HAP-1 (cell line): ENCODE data around the gene SOCS6.
"Not testable (repeated sequence)": the region's sequence is repeated elsewhere in the genome, so short reads cannot be mapped to it uniquely, and the experiment has no call there.

Experiments
- DNase-seq, 2 experiments: peaks; one replicate each; pipeline ENCODE4 v3.0.0-alpha.2; 2016 to 2020; ENCODE audit warnings: low spot score in 2 of 2
- H3K27me3 ChIP-seq: fragments of 250-450 bp; sonication (Bioruptor Pico); 2 replicates; pipeline ENCODE4 v1.5.1; 2020; ENCODE audit warnings: low read depth, mild to moderate bottlenecking, moderate library complexity
- H3K36me3 ChIP-seq: fragments of 250-450 bp; sonication (Bioruptor Pico); replicated peaks from 2 replicates; pipeline ENCODE4 v1.5.1; 2020; ENCODE audit warnings: mild to moderate bottlenecking
- H3K4me1 ChIP-seq: fragments of 250-450 bp; sonication (Bioruptor Pico); 2 replicates; pipeline ENCODE4 v1.5.1; 2020; ENCODE audit warnings: mild to moderate bottlenecking
- H3K4me3 ChIP-seq: fragments of 250-450 bp; sonication (Bioruptor Pico); 2 replicates; pipeline ENCODE4 v1.5.1; 2020; ENCODE audit warnings: mild to moderate bottlenecking, moderate library complexity
- H3K9me3 ChIP-seq: fragments of 250-450 bp; sonication (Bioruptor Pico); 2 replicates; pipeline ENCODE4 v1.5.1; 2020; ENCODE audit warnings: mild to moderate bottlenecking, moderate library complexity
- in situ Hi-C: fragments of 300-500 bp; cut with MboI; formaldehyde crosslinking; loops from 3 replicates; pipeline ENCODE4 v1.14.3; 2020; ENCODE audit warnings: low sequenced_read_pairs, inconsistent platforms, mixed read lengths

The SOCS6 gene

DNA sequence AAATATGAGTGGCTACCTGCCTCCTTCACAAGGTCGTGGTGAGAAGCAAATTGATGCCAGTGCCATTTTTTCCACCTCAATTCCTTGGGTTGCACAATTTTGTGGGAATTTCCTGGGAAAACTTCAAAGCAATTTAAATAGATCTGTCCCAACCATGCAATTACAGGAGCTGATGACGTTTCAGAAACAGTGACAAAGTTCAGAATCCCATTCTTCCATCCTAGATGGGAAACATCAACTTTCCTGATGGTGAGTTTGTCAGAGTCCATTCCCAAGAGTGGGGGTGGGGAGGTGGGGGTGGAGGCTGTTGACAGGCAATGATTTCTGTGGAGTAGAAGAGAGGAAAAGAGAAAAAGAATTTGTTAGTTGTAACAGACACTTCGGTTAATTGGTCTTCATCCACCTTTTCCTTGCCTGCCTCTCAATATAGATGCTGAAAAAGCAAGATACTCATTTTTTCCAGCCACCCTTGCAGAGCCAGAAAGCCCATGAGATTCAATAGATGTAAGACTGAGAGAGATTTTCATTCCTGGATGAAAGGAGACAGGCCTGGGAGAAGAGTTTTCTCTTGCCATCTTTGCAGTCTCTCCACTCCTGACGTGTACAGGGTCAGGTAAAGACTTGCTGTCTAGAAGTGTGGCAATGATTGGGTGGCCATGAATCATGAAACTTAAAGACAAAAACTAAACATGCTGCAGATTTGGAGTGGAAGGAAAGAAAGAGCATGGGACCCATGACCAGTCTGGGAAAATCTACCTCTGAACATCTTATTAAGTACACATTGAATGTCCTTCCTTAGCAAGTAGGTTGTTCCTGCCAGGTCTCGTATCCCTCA lies 47.3 kb downstream of the SOCS6 start:
- Histone ChIP-seq H3K4me1 (peaks cover 2% of the 10 kb centered on the region; the same call in 1 of the 2 replicates), H3K36me3 (no peaks in the 10 kb centered on the region), H3K27me3 (no peaks in the 10 kb centered on the region), H3K9me3 (no peaks in the 10 kb centered on the region), H3K4me3 (no peak overlapping the region)
- in situ Hi-C loops = no loop called here
- DNase-seq = no peak

DNA sequence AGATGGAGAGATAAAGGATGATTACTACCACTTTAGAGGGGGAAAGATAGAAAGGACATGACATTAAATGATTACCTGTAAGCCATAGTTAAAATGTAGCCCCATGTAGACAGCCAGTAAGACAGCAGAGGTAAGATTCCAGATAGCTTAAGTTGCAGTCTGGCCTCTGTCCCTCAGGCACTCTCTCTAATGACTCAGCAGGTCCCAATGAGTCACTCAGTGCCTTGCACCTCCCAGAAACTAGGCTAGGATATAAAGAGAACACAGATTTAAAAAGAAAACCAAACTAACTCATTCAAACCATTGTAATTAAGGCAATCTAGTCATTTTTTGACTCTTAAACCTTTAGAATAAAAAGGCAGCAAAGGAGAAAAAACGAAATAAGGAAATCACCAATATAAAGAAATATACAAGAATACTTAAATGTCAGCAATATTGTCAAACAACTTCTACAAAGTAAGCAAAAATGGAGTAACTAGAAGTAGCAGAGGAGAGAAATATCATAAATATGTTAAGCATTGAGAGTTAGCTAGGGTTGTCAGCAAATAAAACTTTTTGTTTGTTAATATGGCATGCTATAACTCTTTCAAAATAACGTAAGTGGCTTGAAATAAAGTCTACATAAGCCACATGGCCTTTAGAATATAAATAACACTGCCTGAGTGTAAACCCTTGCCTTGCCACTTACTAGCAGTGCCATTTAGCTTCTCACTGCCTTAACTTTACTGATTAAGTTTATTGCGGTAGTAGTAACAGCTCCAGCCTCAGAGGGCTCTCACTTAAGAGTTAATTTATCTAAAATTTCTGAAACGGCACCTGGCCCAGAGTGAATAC lies 48.5 kb downstream of the SOCS6 start:
- in situ Hi-C loops = no loop called here
- DNase-seq = no peak
- H3K4me3 ChIP-seq = no peak overlapping the region
- no peaks in the 10 kb centered on the region for H3K4me1 ChIP-seq
- H3K9me3 ChIP-seq = no peaks in the 10 kb centered on the region
- H3K36me3 ChIP-seq = no peaks in the 10 kb centered on the region
- no peaks in the 10 kb centered on the region for H3K27me3 ChIP-seq

DNA sequence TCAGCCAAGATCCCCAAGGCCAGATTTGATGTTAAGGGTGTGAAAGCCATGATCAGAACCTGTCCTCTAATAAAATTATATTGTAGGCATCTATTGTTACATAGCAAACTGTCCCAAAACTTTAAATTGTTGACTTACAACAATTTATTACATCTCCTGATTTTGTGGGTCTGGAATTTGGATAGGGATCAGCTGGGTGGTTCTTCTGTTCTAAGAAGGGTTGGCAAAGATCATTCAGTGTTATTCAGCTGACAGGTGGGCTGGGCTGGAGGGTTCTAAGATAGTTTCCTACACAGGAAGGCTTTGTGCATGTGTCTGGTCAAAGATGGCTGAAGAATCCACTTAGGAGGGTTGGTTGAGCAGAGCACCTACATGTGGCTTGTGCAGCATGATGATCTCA lies 50.0 kb downstream of the SOCS6 start:
- Histone ChIP-seq H3K27me3 (no peaks in the 10 kb centered on the region), H3K9me3 (no peaks in the 10 kb centered on the region), H3K4me1 (no peaks in the 10 kb centered on the region), H3K4me3 (no peak overlapping the region), H3K36me3 (no peaks in the 10 kb centered on the region)
- in situ Hi-C loops = no loop called here
- no peak for DNase-seq

DNA sequence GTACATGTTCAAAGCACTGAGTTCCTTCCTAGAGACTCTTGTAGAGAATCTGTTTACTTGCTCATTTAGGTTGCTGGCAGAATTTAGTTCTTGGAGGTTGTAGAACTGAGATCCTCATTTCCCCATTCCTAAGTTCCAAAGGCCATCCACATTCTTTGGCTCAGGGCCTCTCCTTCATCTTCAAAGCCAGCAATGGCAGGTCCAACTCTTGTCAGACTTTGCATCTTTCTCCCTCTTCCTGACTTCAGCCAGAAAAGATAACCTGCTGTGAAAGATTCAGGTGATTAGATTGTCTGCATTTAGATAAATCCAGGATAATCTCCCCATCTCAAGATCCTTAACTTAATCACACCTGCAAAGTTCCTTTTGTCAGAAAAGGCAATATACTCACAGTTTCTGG lies 51.1 kb downstream of the SOCS6 start:
- no peaks in the 10 kb centered on the region for H3K36me3 ChIP-seq
- no peak for DNase-seq
- no peaks in the 10 kb centered on the region for H3K9me3 ChIP-seq
- in situ Hi-C loops = no loop called here
- no peaks in the 10 kb centered on the region for H3K27me3 ChIP-seq
- H3K4me3 ChIP-seq = no peak overlapping the region
- no peaks in the 10 kb centered on the region for H3K4me1 ChIP-seq

DNA sequence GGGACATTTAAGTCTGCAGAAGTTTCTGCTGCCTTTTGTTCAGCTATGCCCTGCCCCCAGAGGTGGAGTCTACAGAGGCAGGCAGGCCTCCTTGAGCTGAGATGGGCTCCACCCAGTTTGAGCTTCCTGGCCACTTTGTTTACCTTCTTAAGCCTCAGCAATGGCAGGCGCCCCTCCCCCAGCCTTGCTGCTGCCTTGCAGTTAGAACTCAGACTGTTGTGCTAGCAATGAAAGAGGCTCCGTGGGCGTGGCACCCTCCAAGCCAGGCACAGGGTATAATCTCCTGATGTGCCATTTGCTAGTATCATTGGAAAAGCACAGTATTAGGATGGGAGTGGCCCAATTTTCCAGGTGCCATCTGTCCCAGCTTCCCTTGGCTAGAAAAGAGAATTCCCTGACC lies 59.6 kb downstream of the SOCS6 start:
- H3K9me3 ChIP-seq, H3K4me1 ChIP-seq, H3K36me3 ChIP-seq, in situ Hi-C loops, H3K4me3 ChIP-seq, H3K27me3 ChIP-seq: not testable (repeated sequence)
- DNase-seq = peak in 1 of 2 experiments; percentile 62

DNA sequence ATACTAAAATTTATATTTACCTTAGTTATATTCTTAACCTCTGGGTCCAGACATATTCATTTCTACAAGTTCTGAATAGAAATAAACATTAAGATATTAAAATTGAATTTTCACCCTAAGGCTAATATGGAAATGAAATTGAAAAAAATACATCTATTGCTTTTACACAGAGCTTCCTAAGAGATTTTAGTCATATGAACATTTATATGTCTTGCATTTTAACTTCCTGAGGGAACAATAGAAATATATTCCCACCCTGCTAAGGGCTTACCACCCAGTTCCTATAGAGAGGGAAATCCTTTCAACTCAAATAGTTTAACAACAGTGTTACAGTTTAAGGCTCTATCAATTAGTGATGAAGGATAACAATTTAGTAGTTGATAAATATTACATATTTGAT lies 60.5 kb downstream of the SOCS6 start:
- in situ Hi-C loops = no loop called here
- Histone ChIP-seq H3K9me3 (no peaks in the 10 kb centered on the region), H3K36me3 (no peaks in the 10 kb centered on the region), H3K27me3 (no peaks in the 10 kb centered on the region), H3K4me3 (no peak overlapping the region), H3K4me1 (no peaks in the 10 kb centered on the region)
- no peak for DNase-seq

DNA sequence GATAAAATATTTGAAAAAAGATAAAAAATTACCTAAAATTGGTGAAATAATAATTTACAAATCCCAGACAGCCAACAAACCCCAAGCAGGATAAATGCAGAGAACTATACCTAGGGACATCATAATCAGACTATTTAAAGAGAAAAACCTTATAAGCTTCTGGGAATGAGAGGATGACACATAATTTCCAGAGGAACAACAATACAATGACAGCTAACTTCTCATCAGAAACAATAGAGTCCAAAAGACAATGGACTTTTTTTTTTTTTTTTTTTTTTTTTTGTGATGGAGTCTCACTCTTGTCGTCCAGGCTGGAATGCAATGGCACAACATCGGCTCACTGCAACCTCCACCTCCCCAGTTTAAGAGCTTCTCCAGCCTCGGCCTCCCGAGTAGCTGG lies 65.2 kb downstream of the SOCS6 start:
- Histone ChIP-seq H3K4me1 (no peaks in the 10 kb centered on the region), H3K36me3 (no peaks in the 10 kb centered on the region), H3K4me3 (no peak overlapping the region), H3K27me3 (no peaks in the 10 kb centered on the region), H3K9me3 (no peaks in the 10 kb centered on the region; the same call in 1 of the 2 replicates)
- DNase-seq = no peak
- in situ Hi-C loops = no loop called here

DNA sequence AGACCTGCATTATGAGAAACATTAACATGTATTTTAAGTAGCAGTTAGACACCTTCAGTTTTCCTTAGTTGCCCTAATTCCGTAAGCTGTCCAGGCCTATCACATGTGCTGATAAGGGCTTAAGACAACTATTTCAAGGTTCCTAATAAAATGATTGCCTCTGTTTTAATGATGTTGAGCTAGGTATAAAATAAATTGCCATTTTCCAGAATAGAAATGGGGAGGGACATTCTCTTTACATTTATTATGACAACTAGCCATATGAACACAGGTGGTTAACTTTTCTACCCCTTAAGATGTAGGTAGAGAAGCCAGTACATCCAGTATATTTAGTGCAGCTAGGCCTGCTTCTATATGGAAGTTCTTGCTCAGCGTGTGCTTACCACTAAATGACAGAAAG lies 65.9 kb downstream of the SOCS6 start:
- Histone ChIP-seq H3K9me3 (no peaks in the 10 kb centered on the region; the same call in 1 of the 2 replicates), H3K4me1 (no peaks in the 10 kb centered on the region), H3K4me3 (no peak overlapping the region), H3K27me3 (no peaks in the 10 kb centered on the region), H3K36me3 (no peaks in the 10 kb centered on the region)
- in situ Hi-C loops = no loop called here
- DNase-seq = no peak

DNA sequence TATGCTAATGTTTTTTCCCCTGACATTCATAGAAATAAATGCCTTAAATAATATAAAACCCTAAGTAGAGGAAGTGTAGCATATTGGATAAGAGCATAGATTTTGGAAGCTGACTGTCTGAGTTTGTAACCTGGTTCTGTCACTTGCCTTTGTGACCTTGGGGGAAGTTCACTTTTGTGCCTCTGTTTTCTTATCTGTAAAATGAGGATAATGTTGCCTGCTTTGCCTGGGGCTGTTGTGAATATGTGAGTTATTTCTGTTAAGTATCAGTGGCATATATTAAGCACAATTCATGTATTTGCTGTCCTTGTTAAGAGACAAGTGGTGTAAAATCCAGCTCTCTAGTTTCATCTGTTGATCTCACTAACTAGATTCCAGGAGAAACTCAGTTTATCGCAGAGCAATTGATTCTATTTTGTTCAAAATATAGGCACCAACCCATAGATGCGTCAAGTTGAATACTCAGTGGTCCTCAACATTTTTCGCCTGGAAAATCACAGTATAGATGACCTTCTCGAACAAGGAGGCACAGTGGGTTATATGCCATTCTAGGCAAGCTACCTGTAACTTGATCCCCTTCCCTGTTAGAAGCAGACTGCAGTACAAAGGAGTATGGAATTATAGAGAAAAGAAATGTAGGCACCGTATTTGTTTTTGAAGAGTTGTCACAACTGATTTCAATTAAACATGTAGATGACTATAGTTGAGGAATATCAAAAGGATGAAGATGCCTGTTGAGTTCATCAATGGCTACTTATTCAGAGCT lies 67.0 kb downstream of the SOCS6 start:
- no peaks in the 10 kb centered on the region for H3K27me3 ChIP-seq
- no peak for DNase-seq
- no peaks in the 10 kb centered on the region; the same call in 1 of the 2 replicates for H3K9me3 ChIP-seq
- H3K4me1 ChIP-seq = no peaks in the 10 kb centered on the region
- H3K36me3 ChIP-seq = no peaks in the 10 kb centered on the region
- no peak overlapping the region for H3K4me3 ChIP-seq
- in situ Hi-C loops = no loop called here

DNA sequence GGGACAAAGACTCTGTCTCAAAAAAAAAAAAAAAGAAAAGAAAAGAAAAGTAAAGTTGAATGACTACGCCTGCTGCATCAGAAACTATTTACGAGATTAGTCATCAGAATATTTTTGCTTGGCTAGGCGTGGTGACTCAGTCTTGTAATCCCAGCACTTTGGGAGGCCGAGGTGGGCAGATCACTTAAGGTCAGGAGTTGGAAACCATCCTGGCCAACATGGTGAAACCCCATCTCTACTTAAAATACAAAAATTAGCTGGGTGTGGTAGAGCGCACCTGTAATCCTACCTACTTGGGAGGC lies 69.2 kb downstream of the SOCS6 start:
- DNase-seq, H3K9me3 ChIP-seq, H3K4me3 ChIP-seq, H3K4me1 ChIP-seq, H3K36me3 ChIP-seq, H3K27me3 ChIP-seq, in situ Hi-C loops: not testable (repeated sequence)

DNA sequence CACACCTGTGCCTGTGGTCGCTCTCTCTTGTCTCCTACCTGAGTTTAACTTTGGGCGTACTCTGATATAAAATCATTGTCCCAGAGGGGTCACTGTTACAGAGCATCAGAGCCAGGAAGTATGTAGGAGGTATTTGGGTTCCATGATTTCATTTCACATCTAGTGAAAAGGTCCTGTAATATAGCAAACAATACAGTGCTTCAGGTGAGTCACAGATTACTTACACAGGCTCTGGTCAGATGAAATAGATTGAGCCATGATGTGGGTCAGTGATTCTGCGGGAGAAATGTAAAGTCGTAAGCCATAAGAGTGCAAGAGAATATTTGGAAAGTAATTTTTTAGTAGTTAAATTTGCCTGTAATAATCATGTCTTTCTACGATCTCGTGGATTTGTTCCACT lies 70.2 kb downstream of the SOCS6 start:
- DNase-seq = no peak
- in situ Hi-C loops = no loop called here
- Histone ChIP-seq H3K4me1 (no peaks in the 10 kb centered on the region), H3K27me3 (no peaks in the 10 kb centered on the region), H3K36me3 (no peaks in the 10 kb centered on the region), H3K9me3 (no peaks in the 10 kb centered on the region; the same call in 1 of the 2 replicates), H3K4me3 (no peak overlapping the region)

DNA sequence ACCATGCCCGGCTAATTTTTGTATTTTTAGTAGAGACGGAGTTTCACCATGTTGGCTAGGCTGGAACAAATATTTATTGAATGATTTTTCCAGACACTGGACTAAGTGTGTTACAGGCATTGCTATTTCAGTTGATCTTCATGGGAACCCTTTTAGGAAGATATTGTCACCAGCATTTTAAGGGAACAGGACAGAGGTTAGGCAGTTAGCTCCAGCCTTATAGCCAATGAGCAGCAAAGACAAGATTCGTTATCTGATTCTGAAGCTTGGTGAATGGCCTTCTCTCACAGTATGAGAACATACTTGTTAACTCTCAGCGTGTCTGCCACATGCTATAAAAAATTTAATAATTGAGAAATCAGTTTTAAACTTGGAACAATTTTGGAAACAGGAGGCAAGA lies 73.4 kb downstream of the SOCS6 start:
- in situ Hi-C loops = no loop called here
- no peaks in the 10 kb centered on the region for H3K4me1 ChIP-seq
- H3K9me3 ChIP-seq = no peaks in the 10 kb centered on the region; the same call in 1 of the 2 replicates
- no peak overlapping the region for H3K4me3 ChIP-seq
- DNase-seq = no peak
- H3K36me3 ChIP-seq = no peaks in the 10 kb centered on the region
- H3K27me3 ChIP-seq = no peaks in the 10 kb centered on the region

DNA sequence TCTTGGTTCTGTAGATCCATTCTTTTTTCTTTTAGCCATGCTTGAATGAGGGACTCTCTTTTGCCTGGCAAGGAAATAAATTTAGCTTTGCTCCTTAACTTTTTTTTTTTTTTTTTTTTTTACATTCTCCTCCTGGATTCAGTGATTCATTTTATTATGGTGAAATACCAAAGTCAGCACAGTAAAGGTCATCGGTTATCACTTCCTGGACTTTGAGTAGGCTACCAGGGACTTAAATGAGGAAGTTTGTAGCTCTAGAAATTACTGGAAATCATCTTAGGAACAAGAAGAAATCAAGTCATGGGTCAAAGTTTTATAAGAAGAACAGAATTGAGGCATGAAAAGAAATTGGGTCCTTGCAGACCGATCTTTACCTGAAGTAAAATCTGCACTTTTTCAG lies 75.0 kb downstream of the SOCS6 start:
- Histone ChIP-seq H3K36me3 (no peaks in the 10 kb centered on the region), H3K27me3 (no peaks in the 10 kb centered on the region), H3K4me3 (no peak overlapping the region), H3K4me1 (no peaks in the 10 kb centered on the region), H3K9me3 (no peaks in the 10 kb centered on the region)
- DNase-seq = no peak
- in situ Hi-C loops = no loop called here

DNA sequence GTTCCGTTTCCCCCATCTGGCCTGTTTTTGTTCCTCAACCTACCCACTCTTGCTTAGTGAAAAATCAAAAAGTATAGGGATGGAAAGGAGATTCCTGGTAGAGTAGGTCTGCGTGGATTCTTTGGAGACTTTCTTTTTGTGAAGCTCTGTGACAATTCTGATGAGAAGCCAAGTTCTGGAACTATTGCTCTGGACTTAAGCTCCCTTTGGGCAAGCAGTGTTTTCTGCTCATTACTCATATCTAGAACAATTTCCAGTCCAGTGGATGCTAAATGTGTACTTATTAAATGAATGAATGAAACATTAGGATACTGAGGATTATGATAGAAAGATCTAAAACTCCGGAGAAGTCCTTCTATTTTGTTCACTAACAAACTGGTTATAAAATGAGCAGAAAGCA lies 76.5 kb downstream of the SOCS6 start:
- Histone ChIP-seq H3K4me1 (no peaks in the 10 kb centered on the region), H3K27me3 (no peaks in the 10 kb centered on the region), H3K9me3 (no peaks in the 10 kb centered on the region), H3K36me3 (no peaks in the 10 kb centered on the region), H3K4me3 (no peak overlapping the region)
- no peak for DNase-seq
- in situ Hi-C loops = no loop called here
